HEK293 (cell line): ENCODE measurements around the gene HDDC3.

Source experiments
- CTCF ChIA-PET: fragments of 350-600 bp; formaldehyde crosslinking; extraction: SDS; loops from one replicate; lab custom pipeline; 2021; ENCODE audit warnings: antibody characterized with exemption; lab: Yijun Ruan, JAX
- POLR2A ChIA-PET: fragments of 300-600 bp; formaldehyde crosslinking; extraction: SDS; loops from one replicate; lab custom pipeline; 2020; ENCODE audit warnings: antibody characterized with exemption, inconsistent platforms; lab: Yijun Ruan, JAX
- H3K27ac ChIP-seq: fragments of 200-500 bp; sonication (Bioruptor generic); 2 replicates; pipeline ENCODE4 v1.5.1; 2014; ENCODE audit warnings: low read depth, low read length, control low read depth, inconsistent platforms; ENCODE audit errors: extremely low read depth
- H3K36me3 ChIP-seq, 2 experiments: fragments of 200-500 bp in 1 of 2; sonication (Bioruptor generic) in 1 of 2; 1 replicate in 1 of 2; 2 replicates in 1 of 2; pipeline ENCODE4 v1.5.1; 2014 to 2017; ENCODE audit warnings: inconsistent platforms in 2 of 2, low read length in 2 of 2; ENCODE audit not compliant: control insufficient read depth in 2 of 2, insufficient read depth in 1 of 2
- H3K4me1 ChIP-seq: fragments of 200-500 bp; sonication (Bioruptor generic); 2 replicates; pipeline ENCODE4 v1.5.1; 2014; ENCODE audit warnings: mild to moderate bottlenecking, low read length, inconsistent platforms; ENCODE audit not compliant: control insufficient read depth, insufficient read depth
- H3K4me3 ChIP-seq: 2 replicates; pipeline ENCODE4 v1.5.1; 2011; ENCODE audit warnings: low read depth, mild to moderate bottlenecking, control low read depth, low read length, moderate library complexity
- H3K9me3 ChIP-seq: fragments of 200-500 bp; sonication (Bioruptor generic); 2 replicates; pipeline ENCODE4 v1.5.1; 2014; ENCODE audit warnings: low read depth, low read length, inconsistent platforms; ENCODE audit not compliant: control insufficient read depth, insufficient read depth
- BCL11B ChIP-seq: fragments of 450-650 bp; formaldehyde crosslinking; IDR thresholded peaks from 2 replicates; pipeline ENCODE4 v1.5.1; 2016; ENCODE audit warnings: low read depth, missing biosample characterization, missing genetic modification characterization
- BCL6B ChIP-seq: fragments of 450-650 bp; formaldehyde crosslinking; IDR thresholded peaks from 2 replicates; pipeline ENCODE4 v1.5.1; 2017; ENCODE audit warnings: missing biosample characterization, missing genetic modification characterization
- EGR2 ChIP-seq: fragments of 450-650 bp; formaldehyde crosslinking; IDR thresholded peaks from 2 replicates; pipeline ENCODE4 v1.5.1; 2016; ENCODE audit warnings: low read depth, missing biosample characterization, missing genetic modification characterization
- INSM2 ChIP-seq: fragments of 450-650 bp; formaldehyde crosslinking; IDR thresholded peaks from 2 replicates; pipeline ENCODE4 v1.5.1; 2016; ENCODE audit warnings: missing biosample characterization, missing genetic modification characterization
- PATZ1 ChIP-seq: fragments of 450-650 bp; formaldehyde crosslinking; IDR thresholded peaks from 2 replicates; pipeline ENCODE4 v1.5.1; 2016; ENCODE audit warnings: missing biosample characterization, missing genetic modification characterization
- PRDM2 ChIP-seq: fragments of 450-650 bp; formaldehyde crosslinking; IDR thresholded peaks from 2 replicates; pipeline ENCODE4 v1.5.1; 2016; ENCODE audit warnings: missing biosample characterization, missing genetic modification characterization, borderline replicate concordance
- ZBTB11 ChIP-seq: fragments of 450-650 bp; formaldehyde crosslinking; conservative IDR thresholded peaks from 2 replicates; pipeline ENCODE4 v1.5.1; 2016; ENCODE audit warnings: low read depth, missing biosample characterization, missing genetic modification characterization
- ZBTB44 ChIP-seq: fragments of 450-650 bp; IDR thresholded peaks from 2 replicates; pipeline ENCODE4 v1.5.1; 2018; ENCODE audit warnings: missing biosample characterization, mild to moderate bottlenecking, missing genetic modification characterization
- ZEB2 ChIP-seq: fragments of 450-650 bp; formaldehyde crosslinking; IDR thresholded peaks from 2 replicates; pipeline ENCODE4 v1.5.1; 2016; ENCODE audit warnings: missing biosample characterization, missing genetic modification characterization
- ZFHX2 ChIP-seq: fragments of 450-650 bp; formaldehyde crosslinking; conservative IDR thresholded peaks from 2 replicates; pipeline ENCODE4 v1.5.1; 2016; ENCODE audit warnings: missing biosample characterization, missing genetic modification characterization
- ZIC2 ChIP-seq: fragments of 450-650 bp; formaldehyde crosslinking; IDR thresholded peaks from 2 replicates; pipeline ENCODE4 v1.5.1; 2016; ENCODE audit warnings: missing biosample characterization, missing genetic modification characterization
- ZNF404 ChIP-seq: fragments of 450-650 bp; formaldehyde crosslinking; IDR thresholded peaks from 2 replicates; pipeline ENCODE4 v1.5.1; 2017; ENCODE audit warnings: missing biosample characterization, missing genetic modification characterization
- ZNF473 ChIP-seq: fragments of 450-650 bp; formaldehyde crosslinking; IDR thresholded peaks from 2 replicates; pipeline ENCODE4 v1.5.1; 2017; ENCODE audit warnings: missing biosample characterization, missing genetic modification characterization
- ZNF645 ChIP-seq: fragments of 450-650 bp; formaldehyde crosslinking; IDR thresholded peaks from 2 replicates; pipeline ENCODE4; 2016; ENCODE audit warnings: missing biosample characterization, missing genetic modification characterization

HDDC3 gene

GRCh38 chr15:90889736-90890456 lies 42.5 kb downstream of the HDDC3 start:
- Histone ChIP-seq H3K27ac (no peak overlapping the region), H3K4me3 (no peak overlapping the region), H3K9me3 (no peaks in the 10 kb centered on the region), H3K36me3 (no peaks in the 10 kb centered on the region), H3K4me1 (no peaks in the 10 kb centered on the region)
- POLR2A ChIA-PET = interaction anchor here (0.5 to 1.0 kb wide), 4 partner anchors 20 to 1992 kb away, joined by 3 to 8 read pairs (median 4); no protein-coding TSS in a partner anchor
- CTCF ChIA-PET = interaction anchor here (0.5 to 2.3 kb wide), 5 partner anchors 12 to 382 kb away, joined by 3 to 13 read pairs (median 6); partner anchors contain the start of genes HDDC3 and MAN2A2
- peak; percentile 17; the same call in 1 of the 2 replicates for TF ChIP-seq ZBTB44 (tag by site-specific recombination)
- TF ChIP-seq EGR2 (tag by site-specific recombination) = peak; percentile 45
- TF ChIP-seq ZNF404 (tag by site-specific recombination) = no peak
- 0 out of 2 replicates have a peak, but pooled peaks have one; percentile 20 for TF ChIP-seq ZFHX2 (tag by site-specific recombination)
- TF ChIP-seq BCL11B (tag by site-specific recombination) = no peak
- TF ChIP-seq ZIC2 (tag by site-specific recombination) = peak; percentile 59
- TF ChIP-seq ZNF645 (tag by site-specific recombination) = no peak

GRCh38 chr15:90889313-90889730 lies 43.0 kb downstream of the HDDC3 start:
- Histone ChIP-seq H3K4me3 (no peak overlapping the region), H3K36me3 (no peaks in the 10 kb centered on the region), H3K27ac (no peak overlapping the region), H3K4me1 (no peaks in the 10 kb centered on the region), H3K9me3 (no peaks in the 10 kb centered on the region)
- CTCF ChIA-PET = interaction anchor here (0.5 to 2.3 kb wide), 6 partner anchors 12 to 383 kb away, joined by 3 to 13 read pairs (median 4); partner anchors contain the start of genes HDDC3 and MAN2A2
- POLR2A ChIA-PET = interaction anchor here (0.6 to 1.0 kb wide), 2 partner anchors 20 to 54 kb away, joined by 3 to 4 read pairs; no protein-coding TSS in a partner anchor
- no peak for TF ChIP-seq PATZ1 (tag by site-specific recombination)
- no peak for TF ChIP-seq ZEB2 (tag by site-specific recombination)
- no peak for TF ChIP-seq ZBTB11 (tag by site-specific recombination)
- no peak for TF ChIP-seq ZNF473
- no peak for TF ChIP-seq PRDM2 (tag by site-specific recombination)
- peak; percentile 46 for TF ChIP-seq ZIC2 (tag by site-specific recombination)
- TF ChIP-seq BCL6B (tag by site-specific recombination) = no peak
- no peak for TF ChIP-seq INSM2 (tag by site-specific recombination)
